Measurements from ENCODE around the gene LY9. TPM values are rescaled to one million over a fixed set of nuclear protein-coding genes. Genes with fewer than 3 reads are reported as not detected.
A peak's percentile ranks its signal among the peaks of the same experiment; 100 is the strongest.

Gene LY9
- total and polyA plus RNA-seq, 9 of the 15 experiments (the other 6 are each of a cell fraction or from before 2014, with no cell fraction given) = not detected

- no peak for TF ChIP-seq ZBTB40 (IDR thresholded peaks at IDR 0.05)
- no peak for TF ChIP-seq ZBTB40 (CRISPR knock-in tag; IDR thresholded peaks at IDR 0.05)
- TF ChIP-seq CBFA2T3 (IDR thresholded peaks at IDR 0.05) = peak; percentile 60
- no peak for TF ChIP-seq TEAD2 (tag; IDR thresholded peaks at IDR 0.05)
- TF ChIP-seq CBX5 (IDR thresholded peaks at IDR 0.05; ENCODE audit: borderline replicate concordance, low read depth) = no peak
- no peak for TF ChIP-seq ETV6 (IDR thresholded peaks at IDR 0.05; ENCODE audit: borderline replicate concordance in 1 of 2, low read depth in 2 of 2, low read length in 1 of 2)
- TF ChIP-seq ETV6 (CRISPR knock-in tag; IDR thresholded peaks at IDR 0.05; ENCODE audit: borderline replicate concordance) = no peak
- peak; percentile 32; the same call in 1 of the 2 replicates for TF ChIP-seq BACH1 (tag; IDR thresholded peaks at IDR 0.05)
- no peak for TF ChIP-seq PTTG1 (tag; IDR thresholded peaks at IDR 0.05; ENCODE audit: low read depth)
- no peak for TF ChIP-seq ZNF239 (CRISPR knock-in tag; IDR thresholded peaks at IDR 0.05)
- TF ChIP-seq HES1 (IDR thresholded peaks at IDR 0.05; ENCODE audit: low read depth) = peak; percentile 27; the same call in 1 of the 2 replicates
- TF ChIP-seq CEBPG (CRISPR knock-in tag; IDR thresholded peaks at IDR 0.05) = no peak
- peak; percentile 40 to 81; a peak in 3 of 4 replicates for TF ChIP-seq CEBPG (tag; conservative IDR thresholded peaks at IDR 0.05 in 1 of 2, IDR thresholded peaks at IDR 0.05 in 1 of 2)
- TF ChIP-seq TRIM24 (IDR thresholded peaks at IDR 0.05) = peak; percentile 23 to 58; a peak in 1 of 4 replicates
- TF ChIP-seq ZFX (CRISPR knock-in tag; IDR thresholded peaks at IDR 0.05) = no peak
- TF ChIP-seq TCF3 (CRISPR knock-in tag; IDR thresholded peaks at IDR 0.05) = peak; percentile 16; the same call in 1 of the 2 replicates
- TF ChIP-seq ZNF589 (CRISPR knock-in tag; IDR thresholded peaks at IDR 0.05; ENCODE audit: low read depth) = 0 out of 2 replicates have a peak, but pooled peaks have one; percentile 34
- peak; percentile 91 for TF ChIP-seq FOSL1 (tag; conservative IDR thresholded peaks at IDR 0.05)
- TF ChIP-seq POLR2B (IDR thresholded peaks at IDR 0.05; ENCODE audit: low read depth, partially characterized antibody) = no peak
Observed at GRCh38 chr1:160844447-160845232, 48.7 kb downstream of the LY9 start (continued).

Data from K562 (cell line).